GM23338 (cell line): ENCODE data around the gene INPP5D. TPM values are rescaled to one million over a fixed set of nuclear protein-coding genes. Genes with fewer than 3 reads are reported as not detected.

Experiments
- ATAC-seq: fragments of 200-7000 bp; cut with Tn5 transposase; 3 replicates; pipeline ENCODE4 v1.9.1; 2020
- DNase-seq: peaks from one replicate; pipeline ENCODE4 v3.0.0-alpha.2; 2015; ENCODE audit warnings: low spot score
- H2AFZ ChIP-seq: fragments of 200-600 bp; sonication (generic); 2 replicates; pipeline ENCODE4 v1.8.0; 2016; ENCODE audit warnings: antibody characterized with exemption, mild to moderate bottlenecking, moderate library complexity
- H3F3A ChIP-seq: fragments of 200-600 bp; sonication (generic); replicated peaks from 2 replicates; pipeline ENCODE4 v1.8.0; 2017; ENCODE audit warnings: antibody characterized with exemption, mixed run types, low read depth
- H3K27ac ChIP-seq: fragments of 200-600 bp; sonication (generic); 2 replicates; pipeline ENCODE4 v1.6.1; 2016; ENCODE audit warnings: low read depth
- H3K27me3 ChIP-seq: fragments of 200-600 bp; sonication (generic); 2 replicates; pipeline ENCODE4 v1.8.0; 2016; ENCODE audit warnings: mild to moderate bottlenecking, mixed run types, moderate library complexity; ENCODE audit not compliant: insufficient read depth
- H3K36me3 ChIP-seq: fragments of 200-600 bp; sonication (generic); 2 replicates; pipeline ENCODE4 v1.8.0; 2016; ENCODE audit warnings: mild to moderate bottlenecking; ENCODE audit not compliant: insufficient read depth
- H3K4me1 ChIP-seq: fragments of 200-600 bp; sonication (generic); 2 replicates; pipeline ENCODE4 v1.8.0; 2016; ENCODE audit warnings: mild to moderate bottlenecking, moderate library complexity; ENCODE audit not compliant: insufficient read depth
- H3K4me2 ChIP-seq: fragments of 200-600 bp; sonication (generic); 2 replicates; pipeline ENCODE4 v1.7.1; 2017; ENCODE audit warnings: mixed run types
- H3K4me3 ChIP-seq: fragments of 200-600 bp; sonication (generic); 2 replicates; pipeline ENCODE4 v1.6.1; 2016; ENCODE audit warnings: mixed run types
- H3K79me2 ChIP-seq: fragments of 200-600 bp; sonication (generic); replicated peaks from 2 replicates; pipeline ENCODE4 v1.8.0; 2017; ENCODE audit warnings: mild to moderate bottlenecking; ENCODE audit not compliant: insufficient read depth
- H3K9me2 ChIP-seq: fragments of 200-600 bp; sonication (generic); 2 replicates; pipeline ENCODE4 v1.8.0; 2017; ENCODE audit not compliant: insufficient read depth
- H4K20me1 ChIP-seq: fragments of 200-600 bp; sonication (generic); replicated peaks from 2 replicates; pipeline ENCODE4 v1.8.0; 2017; ENCODE audit warnings: mild to moderate bottlenecking; ENCODE audit not compliant: insufficient read depth
- H3K27ac Mint-ChIP-seq: 2 replicates; pipeline ENCODE4 v1.8.0; 2020; ENCODE audit warnings: inconsistent platforms, mild to moderate bottlenecking, moderate library complexity, mixed read lengths
- H3K27me3 Mint-ChIP-seq: 3 replicates; pipeline ENCODE4 v1.8.0; 2022; ENCODE audit warnings: low read depth, mild to moderate bottlenecking, moderate library complexity, mixed read lengths, inconsistent platforms; ENCODE audit not compliant: insufficient read depth, poor library complexity
- H3K36me3 Mint-ChIP-seq: 3 replicates; pipeline ENCODE4 v1.8.0; 2021; ENCODE audit warnings: low read depth, mild to moderate bottlenecking, inconsistent platforms, moderate library complexity, mixed read lengths
- H3K4me1 Mint-ChIP-seq: 3 replicates; pipeline ENCODE4 v1.8.0; 2020; ENCODE audit warnings: mild to moderate bottlenecking, inconsistent platforms, mixed read lengths
- H3K4me3 Mint-ChIP-seq: 3 replicates; pipeline ENCODE4 v1.8.0; 2021; ENCODE audit warnings: moderate library complexity, mild to moderate bottlenecking, inconsistent platforms, mixed read lengths
- H3K9me3 Mint-ChIP-seq: 3 replicates; pipeline ENCODE4 v1.8.0; 2020; ENCODE audit warnings: moderate library complexity, mild to moderate bottlenecking, inconsistent platforms, mixed read lengths
- CREB1 ChIP-seq: fragments of 250-450 bp; sonication (Bioruptor Pico); IDR thresholded peaks from 2 replicates; pipeline ENCODE4 v1.5.0; 2020; ENCODE audit warnings: low read depth, mild to moderate bottlenecking, moderate library complexity
- EZH2 ChIP-seq: fragments of 200-600 bp; sonication (generic); IDR thresholded peaks from one replicate; pipeline ENCODE4 v1.8.0; 2017; ENCODE audit warnings: antibody characterized with exemption, mild to moderate bottlenecking, low read depth; ENCODE audit not compliant: unreplicated experiment
- JUNB ChIP-seq: IDR thresholded peaks from one replicate; pipeline ENCODE4 v1.6.1; 2016; ENCODE audit warnings: antibody characterized with exemption; ENCODE audit not compliant: unreplicated experiment
- REST ChIP-seq: IDR thresholded peaks from one replicate; pipeline ENCODE4 v1.6.1; 2018; ENCODE audit warnings: antibody characterized with exemption; ENCODE audit not compliant: unreplicated experiment
- ZNF114 ChIP-seq: fragments of 250-450 bp; sonication (Bioruptor Pico); IDR thresholded peaks from 2 replicates; pipeline ENCODE4 v1.5.0; 2020; ENCODE audit warnings: mild to moderate bottlenecking, moderate library complexity
- ZNF462 ChIP-seq: fragments of 250-450 bp; sonication (Bioruptor Pico); IDR thresholded peaks from 2 replicates; pipeline ENCODE4 v1.5.0; 2020; ENCODE audit warnings: mild to moderate bottlenecking, moderate library complexity
- polyA plus RNA-seq: library from polyadenylated mRNA; unstranded; fragments of >200 nt; fragmentation: Nextera tagmentation; extraction: Ambion mirVana; gene quantifications from 2 replicates; pipeline ENCODE4 v1.2.1, GENCODE V29; 2016
- total RNA-seq: library from RNA; depleted of rRNA; stranded (reverse); fragments of >200 nt; shearing (Covaris generic); gene quantifications from 2 replicates; pipeline ENCODE4 v1.2.3, GENCODE V29; 2014

The INPP5D gene
- total and polyA plus RNA-seq, 2 experiments from 2014 or later: 6.6 to 8.3 TPM

GRCh38 chr2:233100192-233100998, 40.3 kb downstream of the INPP5D start (continued):
- TF ChIP-seq ZNF462 (CRISPR knock-in tag) (no peak), EZH2 (no peak), JUNB (no peak), ZNF114 (CRISPR knock-in tag) (no peak), CREB1 (CRISPR knock-in tag) (no peak)

GRCh38 chr2:233101141-233101540, 41.0 kb downstream of the INPP5D start:
- Mint-ChIP-seq H3K9me3 (no peaks in the 10 kb centered on the region), H3K4me1 (no peaks in the 10 kb centered on the region), H3K36me3 (no peaks in the 10 kb centered on the region), H3K4me3 (no peak overlapping the region), H3K27me3 (peaks cover 3% of the 10 kb centered on the region), H3K27ac (no peak overlapping the region)
- Histone ChIP-seq H3K4me3 (no peak overlapping the region), H3K4me1 (no peaks in the 10 kb centered on the region), H3K4me2 (no peak overlapping the region), H2AFZ (no peak overlapping the region), H3K9me2 (no peaks in the 10 kb centered on the region), H3K27ac (no peak overlapping the region), H3K79me2 (no peaks in the 10 kb centered on the region), H3K27me3 (no peaks in the 10 kb centered on the region), H4K20me1 (no peaks in the 10 kb centered on the region), H3F3A (no peaks in the 10 kb centered on the region), H3K36me3 (no peaks in the 10 kb centered on the region)
- no peak for ATAC-seq
- no peak for DNase-seq
- TF ChIP-seq REST: no peak
- TF ChIP-seq EZH2: no peak
